ENCODE measurements around the gene MRPL52. TPM values are rescaled to one million over a fixed set of nuclear protein-coding genes. Genes with fewer than 3 reads are reported as not detected.

MRPL52 gene
- total and polyA plus RNA-seq, 8 donors: 57.0 to 86.9 (median 72.6) TPM

DNA sequence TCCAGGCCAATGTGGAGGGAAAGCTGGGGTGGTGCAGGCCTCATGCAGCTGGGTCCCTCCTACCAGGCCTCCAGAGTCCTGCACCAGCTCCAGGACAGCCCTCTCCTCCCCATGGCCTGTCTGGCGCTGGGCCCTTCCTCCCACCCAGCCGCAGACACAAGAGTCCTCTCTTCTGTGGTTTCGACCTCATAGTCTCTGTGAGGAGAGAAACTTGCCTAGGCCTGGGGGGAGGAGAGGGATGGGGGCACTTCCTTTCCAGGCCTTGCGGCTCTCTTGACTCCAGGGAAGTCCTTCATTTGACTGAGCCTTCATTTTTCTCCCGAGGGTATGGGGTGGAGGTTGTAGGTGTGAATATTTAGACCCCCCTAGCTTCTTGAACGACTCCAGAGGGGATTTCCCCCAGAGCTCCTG lies 8.9 kb downstream of the MRPL52 start:
- peak in 2 of 4 donors; percentile 26 to 65 for DNase-seq
- Histone ChIP-seq H3K36me3 (peaks cover 0 to 42% of the 10 kb centered on the region in 2 donors), H3K9me3 (no peaks in the 10 kb centered on the region), H3K27ac (peak overlapping the region; percentile 85 to 95), H3K4me3 (peak overlapping the region; percentile 78 to 83), H3K27me3 (peaks cover 0 to 18% of the 10 kb centered on the region in 2 donors), H3K4me1 (peaks cover 0 to 48% of the 10 kb centered on the region in 2 donors)
- intact Hi-C loops (cut with DNase I): no loop called here
- TF ChIP-seq, protein P1, sequence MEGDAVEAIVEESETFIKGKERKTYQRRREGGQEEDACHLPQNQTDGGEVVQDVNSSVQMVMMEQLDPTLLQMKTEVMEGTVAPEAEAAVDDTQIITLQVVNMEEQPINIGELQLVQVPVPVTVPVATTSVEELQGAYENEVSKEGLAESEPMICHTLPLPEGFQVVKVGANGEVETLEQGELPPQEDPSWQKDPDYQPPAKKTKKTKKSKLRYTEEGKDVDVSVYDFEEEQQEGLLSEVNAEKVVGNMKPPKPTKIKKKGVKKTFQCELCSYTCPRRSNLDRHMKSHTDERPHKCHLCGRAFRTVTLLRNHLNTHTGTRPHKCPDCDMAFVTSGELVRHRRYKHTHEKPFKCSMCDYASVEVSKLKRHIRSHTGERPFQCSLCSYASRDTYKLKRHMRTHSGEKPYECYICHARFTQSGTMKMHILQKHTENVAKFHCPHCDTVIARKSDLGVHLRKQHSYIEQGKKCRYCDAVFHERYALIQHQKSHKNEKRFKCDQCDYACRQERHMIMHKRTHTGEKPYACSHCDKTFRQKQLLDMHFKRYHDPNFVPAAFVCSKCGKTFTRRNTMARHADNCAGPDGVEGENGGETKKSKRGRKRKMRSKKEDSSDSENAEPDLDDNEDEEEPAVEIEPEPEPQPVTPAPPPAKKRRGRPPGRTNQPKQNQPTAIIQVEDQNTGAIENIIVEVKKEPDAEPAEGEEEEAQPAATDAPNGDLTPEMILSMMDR (IDR thresholded peaks at IDR 0.05): no peak
- ATAC-seq: peak; percentile 34

GRCh38 chr14:22839159-22839779 lies 9.6 kb downstream of the MRPL52 start:
- ATAC-seq (no peak), DNase-seq (peak in 1 of 4 donors; percentile 32)
- peak overlapping the region; percentile 78 to 83 for H3K4me3 ChIP-seq
- peaks cover 0 to 42% of the 10 kb centered on the region in 2 donors for H3K36me3 ChIP-seq
- TF ChIP-seq, protein P1 (IDR thresholded peaks at IDR 0.05): no peak
- peaks cover 0 to 48% of the 10 kb centered on the region in 2 donors for H3K4me1 ChIP-seq
- H3K27ac ChIP-seq: peak overlapping the region; percentile 85 to 95
- H3K9me3 ChIP-seq: no peaks in the 10 kb centered on the region
- intact Hi-C loops (cut with DNase I): no loop called here
- peaks cover 0 to 18% of the 10 kb centered on the region in 2 donors for H3K27me3 ChIP-seq

GRCh38 chr14:22841311-22841710 lies 11.6 kb downstream of the MRPL52 start:
- Histone ChIP-seq H3K4me1 (peaks cover 0 to 48% of the 10 kb centered on the region in 2 donors), H3K27ac (no peak overlapping the region), H3K9me3 (no peaks in the 10 kb centered on the region), H3K27me3 (peaks cover 0 to 17% of the 10 kb centered on the region in 2 donors), H3K36me3 (peaks cover 0 to 55% of the 10 kb centered on the region in 2 donors), H3K4me3 (no peak overlapping the region)
- ATAC-seq (no peak), DNase-seq (no peak)
- intact Hi-C loops (cut with DNase I): no loop called here
- TF ChIP-seq, protein P1 (IDR thresholded peaks at IDR 0.05): no peak

GRCh38 chr14:22841769-22842168 lies 12.1 kb downstream of the MRPL52 start:
- Histone ChIP-seq H3K27me3 (peaks cover 0 to 12% of the 10 kb centered on the region in 2 donors), H3K36me3 (peaks cover 0 to 60% of the 10 kb centered on the region in 2 donors), H3K9me3 (no peaks in the 10 kb centered on the region), H3K4me1 (peaks cover 0 to 48% of the 10 kb centered on the region in 2 donors), H3K4me3 (no peak overlapping the region), H3K27ac (no peak overlapping the region)
- DNase-seq: no peak
- TF ChIP-seq, protein P1 (IDR thresholded peaks at IDR 0.05): no peak
- intact Hi-C loops (cut with DNase I): no loop called here
- no peak for ATAC-seq

DNA sequence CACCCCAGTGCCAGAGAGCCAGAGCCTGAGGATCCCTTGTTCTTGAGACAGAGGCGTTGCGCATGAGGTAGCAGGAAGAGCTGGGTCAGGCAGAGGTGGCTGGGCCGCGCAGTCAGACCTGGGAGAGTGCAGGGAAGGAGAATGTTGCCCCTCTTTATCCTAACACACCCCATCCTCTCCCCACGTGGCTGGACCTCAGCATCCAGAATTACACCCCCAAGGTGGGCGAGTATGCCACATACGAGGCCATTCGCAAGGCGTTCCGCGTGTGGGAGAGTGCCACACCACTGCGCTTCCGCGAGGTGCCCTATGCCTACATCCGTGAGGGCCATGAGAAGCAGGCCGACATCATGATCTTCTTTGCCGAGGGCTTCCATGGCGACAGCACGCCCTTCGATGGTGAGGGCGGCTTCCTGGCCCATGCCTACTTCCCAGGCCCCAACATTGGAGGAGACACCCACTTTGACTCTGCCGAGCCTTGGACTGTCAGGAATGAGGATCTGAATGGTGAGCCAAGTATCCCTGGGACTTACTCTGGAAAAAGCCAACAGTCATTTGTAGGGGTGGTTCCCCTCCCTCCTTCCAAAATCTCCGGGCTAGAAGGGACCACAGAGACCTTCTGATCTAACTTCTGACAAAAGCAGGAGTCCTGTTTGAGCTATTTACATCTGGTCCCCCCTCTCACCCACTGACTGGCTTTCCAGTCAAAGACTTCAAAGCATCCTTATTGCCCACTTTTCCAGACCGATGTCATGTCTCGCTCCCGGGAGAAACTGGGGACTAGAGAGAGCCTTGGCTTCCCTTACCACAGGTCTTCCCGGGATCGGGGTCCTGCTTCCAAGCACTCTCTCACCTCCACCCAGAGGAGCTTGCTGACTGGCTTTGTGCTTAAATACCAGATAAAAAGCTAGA lies 12.8 kb downstream of the MRPL52 start:
- H3K36me3 ChIP-seq: peaks cover 0 to 63% of the 10 kb centered on the region in 2 donors
- no peak for DNase-seq
- no peak overlapping the region for H3K27ac ChIP-seq
- intact Hi-C loops (cut with DNase I): no loop called here
- ATAC-seq: no peak
- H3K9me3 ChIP-seq: no peaks in the 10 kb centered on the region
- H3K4me1 ChIP-seq: peaks cover 1 to 54% of the 10 kb centered on the region in 2 donors
- TF ChIP-seq, protein P1 (IDR thresholded peaks at IDR 0.05): no peak
- H3K27me3 ChIP-seq: peaks cover 0 to 5% of the 10 kb centered on the region in 2 donors
- no peak overlapping the region for H3K4me3 ChIP-seq
